HG03064 (cell line): ENCODE measurements around the gene NR1D1.
"Not testable (repeated sequence)": the region's sequence is repeated elsewhere in the genome, so short reads cannot be mapped to it uniquely, and the experiment has no call there.

Experiments
- ATAC-seq: cut with Tn5 transposase; IDR thresholded peaks from one replicate; pipeline ENCODE4 v1.9.1; 2021; ENCODE audit warnings: low read depth; ENCODE audit not compliant: unreplicated experiment

NR1D1 gene

GRCh38 chr17:40100419-40100668, at the start of gene NR1D1:
TSS of gene NR1D1 (minus strand) at chr17:40100589. CDS start at chr17:40100094, 495 bp downstream.
- no peak for ATAC-seq

- no peak for ATAC-seq
Measured at GRCh38 chr17:40148527-40148926, 48.1 kb upstream of the NR1D1 start.

GRCh38 chr17:40145476-40145875, 45.1 kb upstream of the NR1D1 start:
- ATAC-seq, result no peak

- ATAC-seq, result not testable (repeated sequence)
Measured at GRCh38 chr17:40143166-40143565, 42.8 kb upstream of the NR1D1 start.

- ATAC-seq, result peak; percentile 2
Measured at GRCh38 chr17:40139566-40140058, 39.2 kb upstream of the NR1D1 start.

- ATAC-seq, result no peak
Measured at GRCh38 chr17:40135817-40136216, 35.4 kb upstream of the NR1D1 start.

- no peak for ATAC-seq
Measured at GRCh38 chr17:40134184-40134583, 33.8 kb upstream of the NR1D1 start.

- no peak for ATAC-seq
Measured at GRCh38 chr17:40130352-40131042, 30.1 kb upstream of the NR1D1 start.

- no peak for ATAC-seq
Measured at GRCh38 chr17:40129498-40129897, 29.1 kb upstream of the NR1D1 start.

GRCh38 chr17:40124279-40125141, 24.1 kb upstream of the NR1D1 start:
- ATAC-seq, result no peak

GRCh38 chr17:40123811-40124114, 23.4 kb upstream of the NR1D1 start:
- ATAC-seq, result no peak

GRCh38 chr17:40122999-40123810, 22.8 kb upstream of the NR1D1 start:
- no peak for ATAC-seq

- no peak for ATAC-seq
Measured at GRCh38 chr17:40122136-40122998, 22.0 kb upstream of the NR1D1 start.

GRCh38 chr17:40121181-40122135, 21.1 kb upstream of the NR1D1 start, which contains the start of gene MSL1:
TSS of gene MSL1 (plus strand) at chr17:40121971. CDS start at chr17:40122613, 642 bp downstream.
- no peak for ATAC-seq

GRCh38 chr17:40115101-40115436, 14.7 kb upstream of the NR1D1 start:
- ATAC-seq, result no peak

GRCh38 chr17:40113907-40114245, 13.5 kb upstream of the NR1D1 start:
- no peak for ATAC-seq

- peak; percentile 57 for ATAC-seq
Measured at GRCh38 chr17:40113110-40113906, 12.9 kb upstream of the NR1D1 start.

GRCh38 chr17:40112718-40113109, 12.3 kb upstream of the NR1D1 start:
- ATAC-seq, result no peak
